GM12801 (cell line): ENCODE data around the gene CLIP4.

ENCODE experiments used
- CTCF ChIP-seq: IDR thresholded peaks from one replicate; pipeline ENCODE4 v1.5.1; 2011; ENCODE audit warnings: control low read depth; ENCODE audit not compliant: insufficient read length; ENCODE audit errors: extremely low read depth

Gene CLIP4

GRCh38 chr2:29124504-29124903 lies 9.3 kb downstream of the CLIP4 start:
- TF ChIP-seq CTCF, result no peak

GRCh38 chr2:29129586-29130281 lies 14.5 kb downstream of the CLIP4 start:
- TF ChIP-seq CTCF, result no peak

GRCh38 chr2:29130295-29130694 lies 15.1 kb downstream of the CLIP4 start:
- TF ChIP-seq CTCF, result no peak

- no peak for TF ChIP-seq CTCF
Measured at GRCh38 chr2:29134933-29135332, 19.7 kb downstream of the CLIP4 start.

GRCh38 chr2:29139152-29139551 lies 23.9 kb downstream of the CLIP4 start:
- no peak for TF ChIP-seq CTCF

- TF ChIP-seq CTCF, result no peak
Measured at GRCh38 chr2:29139731-29140130, 24.5 kb downstream of the CLIP4 start.

GRCh38 chr2:29143657-29144056 lies 28.4 kb downstream of the CLIP4 start:
- no peak for TF ChIP-seq CTCF
